Common myeloid progenitor, CD34-positive (primary cell): ENCODE measurements around the gene SIRPB1.
"Not testable (repeated sequence)": the region's sequence is repeated elsewhere in the genome, so short reads cannot be mapped to it uniquely, and the experiment has no call there.

Source experiments
- CTCF ChIA-PET: fragments of 350-600 bp; sonication (Branson Sonifier 250); formaldehyde crosslinking; loops from one replicate; lab custom pipeline; 2021; ENCODE audit warnings: antibody characterized with exemption; lab: Charles Lee
- POLR2A ChIA-PET: fragments of 350-600 bp; sonication (Branson Sonifier 250); formaldehyde crosslinking; loops from one replicate; lab custom pipeline; 2021; ENCODE audit warnings: antibody characterized with exemption; lab: Charles Lee
- DNase-seq, 3 donors: peaks; one replicate each; pipeline versions ENCODE4 v3.0.0 to v3.0.0-alpha.2; 2013
- H3K27ac ChIP-seq, 2 experiments: 1 replicate in 1 of 2; 2 replicates in 1 of 2; pipeline ENCODE4 v1.7.0; 2013; ENCODE audit warnings: inconsistent platforms in 2 of 2, low read length in 2 of 2, mild to moderate bottlenecking in 2 of 2, low read depth in 1 of 2, moderate library complexity in 1 of 2; ENCODE audit not compliant: severe bottlenecking in 2 of 2, insufficient read depth in 1 of 2, poor library complexity in 1 of 2
- H3K27me3 ChIP-seq, 5 experiments: replicated peaks in 2 of 5; 1 replicate in 3 of 5; 2 replicates in 2 of 5; pipeline versions ENCODE4 v1.6.1 to v1.7.0; 2013; ENCODE audit warnings: low read length in 4 of 5, mild to moderate bottlenecking in 2 of 5, moderate library complexity in 2 of 5, inconsistent platforms in 1 of 5; ENCODE audit not compliant: insufficient read depth in 5 of 5, control insufficient read depth in 4 of 5
- H3K36me3 ChIP-seq, 4 experiments: 1 replicate in 2 of 4; 2 replicates in 2 of 4; pipeline versions ENCODE4 v1.6.1 to v1.7.0; 2013; ENCODE audit warnings: low read length in 3 of 4, control low read depth in 1 of 4, mild to moderate bottlenecking in 1 of 4; ENCODE audit not compliant: control insufficient read depth in 4 of 4, insufficient read depth in 4 of 4
- H3K4me1 ChIP-seq, 4 experiments: 1 replicate in 3 of 4; 2 replicates in 1 of 4; pipeline versions ENCODE4 v1.6.1 to v1.7.1; 2013; ENCODE audit warnings: low read length in 3 of 4, mild to moderate bottlenecking in 3 of 4, control low read depth in 1 of 4, inconsistent platforms in 1 of 4, moderate library complexity in 1 of 4; ENCODE audit not compliant: control insufficient read depth in 4 of 4, insufficient read depth in 4 of 4; ENCODE audit errors: control extremely low read depth in 1 of 4
- H3K4me3 ChIP-seq, 7 experiments: 1 replicate in 4 of 7; 2 replicates in 3 of 7; pipeline versions ENCODE4 v1.5.1 to v1.7.0; 2013; ENCODE audit warnings: mild to moderate bottlenecking in 7 of 7, low read length in 6 of 7, moderate library complexity in 6 of 7, inconsistent platforms in 2 of 7, low read depth in 2 of 7, control low read depth in 1 of 7; ENCODE audit not compliant: insufficient read depth in 4 of 7, control insufficient read depth in 1 of 7; ENCODE audit errors: extremely low read depth in 1 of 7
- H3K9me3 ChIP-seq, 5 experiments: 1 replicate in 4 of 5; 2 replicates in 1 of 5; pipeline versions ENCODE4 v1.6.1 to v1.7.1; 2013; ENCODE audit warnings: low read length in 4 of 5, mild to moderate bottlenecking in 2 of 5, inconsistent platforms in 1 of 5, low read depth in 1 of 5, moderate library complexity in 1 of 5; ENCODE audit not compliant: control insufficient read depth in 4 of 5, insufficient read depth in 2 of 5; ENCODE audit errors: control extremely low read depth in 1 of 5
- WGBS: methylation state at CpG from one replicate; pipeline ENCODE4 v1.1.5; 2013; ENCODE audit not compliant: insufficient coverage; 5-methylcytosine and 5-hydroxymethylcytosine counted together

Gene SIRPB1

GRCh38 chr20:1622450-1622849, 2.6 kb upstream of the SIRPB1 start:
- POLR2A ChIA-PET = no interaction called here
- peaks cover 0 to 74% (median 21%) of the 10 kb centered on the region in 5 experiments for H3K27me3 ChIP-seq
- peaks cover 14 to 50% (median 19%) of the 10 kb centered on the region in 4 experiments for H3K4me1 ChIP-seq
- peak in 2 of 3 donors; percentile 38 to 58 for DNase-seq
- no CpG with 5 or more reads among the region's 1 CpG for WGBS
- peaks cover 1 to 13% (median 9%) of the 10 kb centered on the region in 5 experiments for H3K9me3 ChIP-seq
- no peaks in the 10 kb centered on the region for H3K36me3 ChIP-seq
- H3K4me3 ChIP-seq = no peak overlapping the region
- no peak overlapping the region for H3K27ac ChIP-seq
- CTCF ChIA-PET = no interaction called here

- peaks cover 1 to 13% (median 9%) of the 10 kb centered on the region in 5 experiments for H3K9me3 ChIP-seq
Observed at GRCh38 chr20:1621316-1621715, 1.5 kb upstream of the SIRPB1 start.

GRCh38 chr20:1618954-1619540, 762 bp downstream of the SIRPB1 start:
- ChIA-PET CTCF (interaction anchor here (0.8 kb wide), 1 partner anchor 48 kb away, joined by 3 read pairs; no protein-coding TSS in a partner anchor), POLR2A (no interaction called here)
- H3K4me3 ChIP-seq = peak overlapping the region in 1 of 7 experiments; percentile 61
- no peaks in the 10 kb centered on the region for H3K36me3 ChIP-seq
- peak in 1 of 3 donors; percentile 9 for DNase-seq
- peaks cover 0 to 74% (median 13%) of the 10 kb centered on the region in 5 experiments for H3K27me3 ChIP-seq
- no peak overlapping the region for H3K27ac ChIP-seq
- peaks cover 1 to 13% (median 9%) of the 10 kb centered on the region in 5 experiments for H3K9me3 ChIP-seq
- peaks cover 12 to 41% (median 19%) of the 10 kb centered on the region in 4 experiments for H3K4me1 ChIP-seq

More at GRCh38 chr20:1621316-1621715, 1.5 kb upstream of the SIRPB1 start:
- Histone ChIP-seq H3K27me3 (peaks cover 0 to 73% (median 14%) of the 10 kb centered on the region in 5 experiments), H3K4me3 (no peak overlapping the region), H3K36me3 (no peaks in the 10 kb centered on the region), H3K4me1 (peaks cover 12 to 42% (median 19%) of the 10 kb centered on the region in 4 experiments), H3K27ac (no peak overlapping the region)
- no CpG with 5 or more reads among the region's 1 CpG for WGBS
- CTCF ChIA-PET = no interaction called here
- no peak for DNase-seq
- POLR2A ChIA-PET = no interaction called here

- POLR2A ChIA-PET = no interaction called here
- no peak for DNase-seq
- CTCF ChIA-PET = no interaction called here
- Histone ChIP-seq H3K4me3 (peak overlapping the region in 1 of 7 experiments; percentile 61), H3K4me1 (peaks cover 12 to 37% (median 19%) of the 10 kb centered on the region in 4 experiments), H3K27me3 (peaks cover 0 to 75% (median 13%) of the 10 kb centered on the region in 5 experiments), H3K27ac (no peak overlapping the region), H3K36me3 (no peaks in the 10 kb centered on the region), H3K9me3 (peaks cover 1 to 13% (median 9%) of the 10 kb centered on the region in 5 experiments)
Observed at GRCh38 chr20:1618479-1618878, 1.3 kb downstream of the SIRPB1 start.

GRCh38 chr20:1616858-1617434, 2.9 kb downstream of the SIRPB1 start:
- peaks cover 10 to 28% (median 17%) of the 10 kb centered on the region in 4 experiments for H3K4me1 ChIP-seq
- peaks cover 1 to 13% (median 9%) of the 10 kb centered on the region in 5 experiments for H3K9me3 ChIP-seq
- H3K27ac ChIP-seq = no peak overlapping the region
- peak overlapping the region in 1 of 7 experiments; percentile 27 for H3K4me3 ChIP-seq
- ChIA-PET POLR2A (no interaction called here), CTCF (no interaction called here)
- peak in 1 of 3 donors; percentile 7 for DNase-seq
- H3K36me3 ChIP-seq = no peaks in the 10 kb centered on the region
- peaks cover 0 to 64% (median 13%) of the 10 kb centered on the region in 5 experiments for H3K27me3 ChIP-seq

- H3K36me3 ChIP-seq, H3K9me3 ChIP-seq, DNase-seq, CTCF ChIA-PET, H3K4me3 ChIP-seq, H3K4me1 ChIP-seq, POLR2A ChIA-PET, H3K27ac ChIP-seq: not testable (repeated sequence)
- H3K27me3 ChIP-seq = peaks cover 0 to 20% (median 4%) of the 10 kb centered on the region in 5 experiments
- no CpG with 5 or more reads among the region's 5 CpGs for WGBS
Observed at GRCh38 chr20:1610404-1610803, 9.4 kb downstream of the SIRPB1 start.

GRCh38 chr20:1608678-1609347, 11.0 kb downstream of the SIRPB1 start:
- H3K36me3 ChIP-seq, POLR2A ChIA-PET, H3K4me3 ChIP-seq, H3K27ac ChIP-seq, CTCF ChIA-PET, H3K9me3 ChIP-seq, H3K27me3 ChIP-seq, DNase-seq, H3K4me1 ChIP-seq: not testable (repeated sequence)
- WGBS = no CpG with 5 or more reads among the region's 5 CpGs
